CD4-positive, alpha-beta T cell treated with Interleukin-10 for 1 hour (primary cell): ENCODE data around the gene CLIC3.
"Not testable (repeated sequence)": the region's sequence is repeated elsewhere in the genome, so short reads cannot be mapped to it uniquely, and the experiment has no call there.

Source experiments
- DNase-seq: peaks from one replicate; pipeline ENCODE4 v3.0.0-alpha.2; 2020

Gene CLIC3

GRCh38 chr9:136996361-136997292, at the start of gene CLIC3:
CLIC3 (minus strand) TSS chr9:136996568; CDS start chr9:136996543, 25 bp downstream.
- peak; percentile 67 for DNase-seq

GRCh38 chr9:137045294-137046087, 49.1 kb upstream of the CLIC3 start:
- DNase-seq = no peak

- no peak for DNase-seq
Measured at GRCh38 chr9:137044502-137045177, 48.3 kb upstream of the CLIC3 start.

DNA sequence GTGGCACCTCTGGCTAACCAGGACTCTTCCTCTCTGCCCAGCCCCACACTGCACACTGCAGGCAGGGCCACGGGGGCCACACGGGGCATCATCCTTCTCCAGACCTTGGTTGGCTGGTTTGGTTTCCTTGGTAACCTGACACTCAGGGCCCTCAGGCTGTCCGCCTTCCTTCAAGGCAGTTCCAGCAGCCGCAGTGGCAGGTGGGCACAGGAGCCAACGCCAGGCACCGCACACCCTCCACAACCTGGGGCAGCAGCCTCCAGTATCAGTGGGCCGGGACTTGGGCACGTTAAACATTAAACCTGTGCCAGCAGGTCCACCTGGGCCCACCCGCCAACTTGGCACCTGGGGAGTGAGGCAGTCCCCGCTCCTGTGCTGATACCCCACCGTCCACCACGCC, 47.7 kb upstream of the CLIC3 start:
- DNase-seq = no peak

DNA sequence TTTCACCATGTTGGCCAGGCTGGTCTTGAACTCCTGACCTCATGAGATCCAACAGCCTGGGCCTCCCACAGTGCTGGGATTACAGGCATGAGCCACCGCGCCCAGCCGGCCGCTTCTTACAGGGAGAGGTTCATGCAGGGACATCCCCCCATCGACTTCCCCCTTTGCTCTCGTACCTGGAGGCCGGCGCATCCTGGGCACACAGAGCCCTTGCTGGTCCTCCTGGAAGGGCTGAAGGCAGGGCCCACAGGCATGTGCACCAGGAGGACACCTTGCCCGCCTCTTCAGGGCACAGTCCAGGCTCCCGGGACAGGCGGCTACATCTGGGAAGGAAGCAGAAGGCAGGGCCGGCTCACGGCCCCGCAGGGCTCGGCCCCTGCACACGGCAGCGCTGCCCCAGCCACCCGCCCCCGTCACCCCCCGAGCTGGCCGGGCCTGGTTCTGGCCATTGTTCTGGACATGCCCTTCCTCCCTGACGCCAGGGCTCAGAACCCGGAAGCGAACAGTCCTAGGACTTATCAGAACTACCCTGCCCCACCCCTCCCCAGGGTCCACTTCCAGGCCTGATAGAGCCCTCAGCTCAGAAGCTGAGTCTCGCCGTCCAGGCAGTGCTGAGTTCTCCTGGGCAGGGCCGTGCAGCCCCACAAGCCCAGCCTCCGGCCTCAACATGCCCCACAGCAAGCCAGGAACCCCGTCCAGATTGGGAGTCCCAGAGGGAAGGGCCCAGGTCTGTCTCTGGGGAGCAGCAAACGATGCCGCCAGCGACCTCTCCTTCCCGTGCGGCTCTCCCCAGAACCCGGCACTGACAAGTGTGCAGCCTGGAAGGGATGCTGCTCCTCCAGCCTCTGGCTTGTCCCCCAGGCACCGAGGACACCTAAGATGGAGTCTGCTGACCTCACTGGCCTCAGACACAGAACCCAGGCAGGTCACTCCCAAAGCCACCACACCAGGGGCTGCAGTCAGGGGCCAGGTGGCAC, 46.7 kb upstream of the CLIC3 start:
- no peak for DNase-seq

DNA sequence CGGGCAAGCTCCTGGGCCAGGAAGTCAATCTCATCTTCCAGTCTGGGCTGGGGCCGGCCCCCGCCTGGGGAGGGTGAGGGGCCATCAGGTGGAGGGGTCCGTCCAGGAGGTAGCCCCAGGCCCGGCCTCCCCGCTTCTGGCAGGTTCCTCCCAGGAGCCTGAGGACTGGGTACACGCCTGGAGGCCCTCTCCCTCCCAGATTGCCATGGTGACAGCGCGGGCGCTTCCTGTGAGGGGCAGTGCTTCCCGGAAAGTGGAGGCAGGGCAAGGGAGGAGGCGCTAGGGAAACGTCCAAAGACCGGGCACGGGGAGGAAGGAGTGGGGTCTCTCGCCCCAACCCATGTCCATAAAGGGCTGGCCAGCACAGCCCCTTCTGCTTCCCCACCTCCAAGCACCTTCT, 44.8 kb upstream of the CLIC3 start:
- no peak for DNase-seq

DNA sequence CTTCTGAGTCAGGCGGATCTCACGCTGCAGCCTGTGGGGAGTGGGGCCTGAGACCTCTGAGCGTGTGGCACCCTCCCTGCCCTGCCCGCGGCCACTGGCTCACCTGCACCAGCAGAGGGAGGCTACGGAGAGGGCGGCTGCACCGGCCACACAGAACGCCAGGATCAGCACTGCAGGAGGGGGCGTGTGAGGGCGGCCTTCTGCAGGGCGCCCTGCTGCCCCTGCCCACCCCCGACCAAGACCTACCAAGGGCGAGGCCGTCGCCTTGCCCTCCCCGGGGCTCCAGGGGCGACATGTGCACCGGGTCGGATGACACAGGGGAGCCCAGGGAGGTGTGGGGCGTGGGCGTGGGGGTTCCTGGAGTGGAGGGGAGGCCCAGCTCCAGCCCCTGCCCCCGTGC, 44.2 kb upstream of the CLIC3 start:
- DNase-seq = no peak

DNA sequence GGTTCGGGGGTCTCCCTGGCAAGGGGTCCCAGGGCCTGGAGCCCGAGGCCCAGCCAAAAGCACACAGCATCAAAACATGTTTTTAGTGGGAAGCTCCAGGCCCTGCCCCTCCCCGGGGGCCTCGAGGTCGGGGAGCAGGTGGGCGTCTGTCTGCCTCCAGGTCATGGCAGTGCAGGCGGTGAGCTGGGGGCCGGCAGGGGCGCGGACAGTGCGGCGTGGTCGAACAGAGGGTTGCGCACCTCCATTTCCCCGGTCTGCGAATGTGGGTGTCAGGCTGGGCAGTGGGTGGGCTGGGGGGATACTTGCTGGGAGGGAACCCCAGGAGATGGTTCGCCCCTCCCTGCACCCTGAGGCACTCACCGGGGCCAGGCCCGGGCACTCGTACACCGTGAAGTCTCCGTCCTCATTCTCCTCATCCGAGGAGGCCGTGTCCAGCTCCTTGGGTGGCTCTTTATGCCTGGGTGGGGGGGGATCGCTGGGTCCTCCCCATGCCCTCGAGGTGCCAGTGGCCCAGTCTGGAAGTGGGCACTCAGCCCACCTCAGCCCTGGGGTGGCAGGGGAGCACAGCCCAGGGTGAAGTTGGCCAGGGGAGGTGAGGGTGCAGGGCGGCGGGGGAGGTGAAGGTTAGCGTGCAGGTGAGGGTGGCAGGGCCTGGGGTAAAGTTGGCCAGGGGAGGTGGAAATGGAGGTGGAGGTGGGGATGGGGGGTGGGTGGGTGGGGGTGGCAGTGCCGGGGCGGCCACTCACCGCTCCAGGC, 43.4 kb upstream of the CLIC3 start:
- no peak for DNase-seq

DNA sequence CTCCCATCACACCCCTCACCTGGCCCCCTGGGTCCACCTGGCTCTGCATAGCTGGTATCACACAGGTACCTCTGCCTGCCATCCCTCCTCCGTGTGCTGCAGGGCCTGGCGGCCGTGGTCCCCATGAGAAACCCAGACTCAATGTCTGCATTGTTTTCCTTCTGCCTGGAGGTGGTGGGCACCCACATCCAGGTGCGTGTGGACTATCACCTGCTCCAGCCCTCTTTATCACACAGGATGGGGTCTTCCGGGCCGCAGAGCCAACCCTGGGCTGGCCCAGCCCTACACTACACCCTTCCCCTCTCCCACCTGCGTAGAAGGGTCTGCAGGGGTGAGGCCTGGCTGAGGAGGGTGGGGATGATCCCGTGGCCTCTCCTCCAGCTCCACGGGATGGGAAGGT, 42.5 kb upstream of the CLIC3 start:
- no peak for DNase-seq

- DNase-seq = no peak
Measured at GRCh38 chr9:137037483-137037882, 41.1 kb upstream of the CLIC3 start.

- DNase-seq = no peak
Measured at GRCh38 chr9:137037035-137037434, 40.7 kb upstream of the CLIC3 start.

DNA sequence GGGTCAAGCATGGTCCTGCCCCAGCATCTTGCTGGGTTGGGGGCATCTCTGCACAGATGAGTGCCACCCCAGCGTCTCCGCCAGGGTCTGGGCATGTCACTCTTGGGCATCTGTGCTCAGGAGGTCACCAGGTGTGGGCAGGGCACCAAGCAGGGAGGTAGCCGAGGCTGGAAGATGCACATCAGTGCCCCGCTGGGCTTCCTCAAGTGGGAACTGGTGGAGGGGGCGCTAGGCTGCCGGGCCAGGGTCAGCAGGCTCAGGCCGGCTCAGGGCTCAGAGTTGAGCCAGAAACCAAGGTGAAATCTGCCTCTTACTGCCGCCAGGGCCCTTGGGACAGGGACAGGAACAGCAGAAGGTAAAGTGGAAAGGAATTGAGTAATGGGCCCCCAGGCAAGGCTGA, 39.6 kb upstream of the CLIC3 start:
- no peak for DNase-seq

DNA sequence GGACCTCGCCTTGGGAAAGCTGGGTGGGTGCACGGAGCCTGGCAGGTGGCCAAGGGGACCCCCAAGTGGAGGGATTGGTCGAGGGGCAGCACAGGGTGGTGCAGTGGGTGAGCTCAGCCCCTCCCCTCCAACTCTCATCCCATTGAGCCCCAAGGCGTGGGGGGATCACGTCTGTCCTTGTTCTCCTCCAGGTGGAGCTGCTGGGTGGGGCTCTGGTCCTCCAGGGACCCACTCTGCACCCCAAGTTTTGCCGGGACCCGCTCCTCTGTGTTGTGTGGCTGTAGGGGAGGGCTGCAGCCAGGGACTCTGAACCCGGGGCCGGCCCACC, 39.1 kb upstream of the CLIC3 start:
- no peak for DNase-seq

GRCh38 chr9:137034709-137035506, 38.5 kb upstream of the CLIC3 start:
- DNase-seq = peak; percentile 89

- DNase-seq = no peak
Measured at GRCh38 chr9:137034039-137034708, 37.8 kb upstream of the CLIC3 start.

DNA sequence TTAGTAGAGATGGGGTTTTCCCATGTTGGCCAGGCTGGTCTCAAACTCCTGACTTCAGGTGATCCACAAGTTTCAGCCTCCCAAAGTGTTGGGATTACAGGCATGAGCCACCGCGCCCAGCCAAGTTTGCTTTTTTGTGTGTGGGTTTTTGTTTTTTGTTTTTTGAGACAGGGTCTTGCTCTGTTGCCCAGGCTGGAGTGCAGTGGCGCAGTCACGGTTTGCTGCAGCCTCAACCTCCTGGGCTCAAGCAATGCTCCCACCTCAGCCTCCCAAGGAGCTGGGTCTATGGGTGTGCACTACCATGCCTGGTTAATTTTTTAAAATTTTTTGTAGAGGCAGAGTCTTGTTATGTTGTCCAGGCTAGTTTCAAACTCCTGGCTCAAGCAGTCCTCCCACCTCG, 37.1 kb upstream of the CLIC3 start:
- not testable (repeated sequence) for DNase-seq

DNA sequence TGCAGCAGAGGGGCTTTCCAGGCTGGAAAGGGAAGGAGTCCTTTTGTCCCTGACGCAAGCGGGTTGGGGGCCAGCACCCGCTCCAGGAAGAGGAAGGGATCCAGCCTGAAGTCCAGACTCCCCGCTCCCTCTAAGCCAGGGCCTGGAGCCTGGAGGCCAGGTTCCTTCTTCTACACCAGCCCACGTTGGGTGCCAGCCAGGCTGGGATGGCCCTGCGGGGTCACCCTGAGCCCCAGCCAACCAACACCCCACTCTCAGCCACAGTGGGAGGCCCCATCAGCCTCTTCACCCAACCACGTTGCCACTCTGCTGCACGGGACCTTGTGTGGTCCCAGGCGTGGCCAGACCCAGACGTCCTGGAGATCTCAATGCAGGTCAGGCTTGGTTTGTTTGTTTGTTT, 36.5 kb upstream of the CLIC3 start:
- no peak for DNase-seq

- peak; percentile 54 for DNase-seq
Measured at GRCh38 chr9:137031904-137032640, 35.7 kb upstream of the CLIC3 start, which contains the start of gene FUT7. FUT7 (minus strand) TSS chr9:137032088; CDS start chr9:137031991, 97 bp downstream.
